ENCODE data around the gene NEURL1.
"Not testable (repeated sequence)": the region's sequence is repeated elsewhere in the genome, so short reads cannot be mapped to it uniquely, and the experiment has no call there.

NEURL1 gene

GRCh38 chr10:103465411-103466179 lies 27.9 kb upstream of the NEURL1 start:
- no peak for DNase-seq (ENCODE audit: low read depth in 2 of 2)

DNA sequence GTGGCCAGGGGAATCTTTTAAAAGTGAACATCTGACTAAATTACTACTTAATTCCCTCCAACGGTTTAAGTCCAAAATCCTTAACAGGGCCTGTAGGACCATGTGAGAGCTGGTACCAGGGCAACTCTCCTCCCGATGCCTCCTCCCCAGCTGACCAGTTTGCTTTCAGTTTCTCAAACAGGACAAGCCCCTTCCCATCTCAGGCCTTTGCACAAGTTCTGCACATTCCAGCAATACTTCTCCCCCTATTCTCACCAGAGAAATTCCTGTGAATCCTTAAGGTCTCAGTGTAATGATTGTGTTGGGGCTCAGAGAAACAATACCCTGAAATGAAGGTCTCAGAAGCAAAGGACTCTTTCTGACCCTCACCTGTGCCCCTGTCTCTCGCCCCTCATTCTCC lies 26.8 kb upstream of the NEURL1 start:
- DNase-seq (ENCODE audit: low read depth in 2 of 2): no peak

GRCh38 chr10:103467406-103467805 lies 26.1 kb upstream of the NEURL1 start:
- DNase-seq (ENCODE audit: low read depth in 2 of 2): no peak

DNA sequence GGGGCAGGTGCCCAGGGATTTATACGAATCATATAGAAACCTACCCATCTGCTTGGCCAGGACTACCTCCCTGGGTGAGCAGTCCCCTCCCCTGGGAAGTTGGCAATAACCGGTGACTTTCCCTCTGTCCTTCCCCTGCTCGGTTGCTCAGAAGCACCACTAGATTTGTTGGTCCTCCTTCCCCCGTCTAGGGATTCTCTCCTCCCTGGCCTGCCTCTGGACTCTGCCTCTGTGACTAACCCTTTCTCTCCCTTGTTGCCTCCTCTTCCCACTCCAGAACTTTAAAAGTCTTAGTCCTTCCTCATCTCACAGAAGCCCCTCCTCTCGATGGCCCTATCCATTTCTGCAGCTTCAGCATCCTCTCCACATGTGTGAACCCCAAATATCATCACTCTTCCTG lies 24.3 kb upstream of the NEURL1 start:
- DNase-seq (ENCODE audit: low read depth in 2 of 2): no peak

- DNase-seq (ENCODE audit: low read depth in 2 of 2): peak; percentile 51 to 65
These were observed 22.5 kb upstream of the NEURL1 start for GRCh38 chr10:103470761-103471653.

DNA sequence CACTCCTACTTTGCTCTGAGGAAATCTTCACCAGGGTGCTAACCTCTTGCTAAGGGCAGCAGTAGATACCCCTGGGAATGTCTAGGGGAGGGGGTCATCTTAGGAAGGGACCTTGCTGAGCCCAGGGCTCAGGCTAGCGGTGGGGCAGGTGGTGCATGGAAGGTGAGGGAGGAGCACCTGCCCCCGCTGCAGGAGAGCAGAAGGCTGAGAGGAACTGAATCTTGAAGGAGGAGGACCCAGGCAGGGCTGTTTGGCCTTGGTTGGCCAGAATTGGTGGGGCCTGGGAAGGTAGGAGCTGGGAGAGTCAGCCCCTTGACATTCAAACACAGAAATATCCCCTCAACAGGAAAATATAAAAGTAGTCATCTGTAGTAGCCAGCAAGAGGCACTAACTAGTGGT lies 21.5 kb upstream of the NEURL1 start:
- DNase-seq (ENCODE audit: low read depth in 2 of 2): no peak

DNA sequence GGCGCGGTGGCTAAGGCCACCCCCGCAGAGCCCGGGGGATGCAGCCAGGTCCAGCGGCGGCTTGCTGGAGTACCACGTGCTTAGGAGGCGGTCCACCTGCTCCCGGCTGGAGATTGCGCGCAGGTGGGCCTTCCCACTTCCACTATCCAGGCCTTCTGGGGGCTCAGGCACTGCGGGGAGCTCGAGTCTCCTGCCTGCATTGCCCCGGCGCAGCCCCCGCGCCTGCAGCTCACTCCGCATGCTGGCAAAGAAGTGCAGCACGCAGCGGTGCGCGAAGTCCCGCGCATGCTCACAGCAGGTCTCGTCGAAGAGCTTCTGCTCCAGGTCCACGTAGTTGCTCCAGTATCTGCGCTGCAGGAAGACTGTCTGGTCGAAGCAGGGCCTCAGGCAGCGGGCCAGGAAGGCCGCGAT lies 20.2 kb upstream of the NEURL1 start:
- DNase-seq (ENCODE audit: low read depth in 2 of 2): no peak

DNA sequence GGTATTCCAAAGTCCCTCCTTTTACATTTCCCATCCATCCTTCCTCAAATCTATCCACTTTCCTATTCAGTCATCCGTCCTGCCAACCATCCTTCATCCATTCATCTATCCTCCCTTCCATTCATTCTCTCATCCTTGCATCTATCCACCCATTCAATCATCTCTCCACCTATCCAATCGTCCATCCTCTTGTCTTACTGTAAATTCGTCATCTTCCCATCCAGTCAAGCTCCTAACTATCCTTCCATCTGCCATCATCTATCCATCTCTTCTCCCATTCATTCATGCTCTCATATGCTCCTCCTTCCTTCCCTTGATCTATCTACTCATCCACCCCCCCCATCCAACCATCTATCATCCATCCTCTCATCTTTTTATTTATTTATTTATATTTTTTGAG lies 19.4 kb upstream of the NEURL1 start:
- no peak for DNase-seq (ENCODE audit: low read depth in 2 of 2)

DNA sequence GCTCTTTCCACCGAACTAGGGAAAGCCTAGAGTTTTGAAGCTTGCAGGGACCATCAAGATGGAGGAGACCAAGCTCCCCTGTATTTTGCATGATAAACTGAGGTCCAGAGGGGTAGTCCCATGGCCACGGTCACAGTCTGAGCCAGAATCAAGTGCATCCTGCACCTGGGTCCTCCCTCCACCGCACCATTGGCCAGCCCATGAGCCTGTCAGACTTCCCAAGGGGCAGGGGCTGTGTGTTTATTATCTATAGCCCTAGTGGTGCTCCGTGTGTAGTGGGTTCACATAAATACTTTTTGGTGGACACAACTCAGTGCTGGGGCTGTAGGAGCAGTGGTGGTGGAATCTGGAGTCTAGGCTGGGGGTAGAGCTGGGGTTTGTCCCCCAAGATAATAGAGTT lies 18.1 kb upstream of the NEURL1 start:
- DNase-seq (ENCODE audit: low read depth in 2 of 2): no peak

GRCh38 chr10:103476046-103476768 lies 17.3 kb upstream of the NEURL1 start:
- DNase-seq (ENCODE audit: low read depth in 2 of 2): no peak

DNA sequence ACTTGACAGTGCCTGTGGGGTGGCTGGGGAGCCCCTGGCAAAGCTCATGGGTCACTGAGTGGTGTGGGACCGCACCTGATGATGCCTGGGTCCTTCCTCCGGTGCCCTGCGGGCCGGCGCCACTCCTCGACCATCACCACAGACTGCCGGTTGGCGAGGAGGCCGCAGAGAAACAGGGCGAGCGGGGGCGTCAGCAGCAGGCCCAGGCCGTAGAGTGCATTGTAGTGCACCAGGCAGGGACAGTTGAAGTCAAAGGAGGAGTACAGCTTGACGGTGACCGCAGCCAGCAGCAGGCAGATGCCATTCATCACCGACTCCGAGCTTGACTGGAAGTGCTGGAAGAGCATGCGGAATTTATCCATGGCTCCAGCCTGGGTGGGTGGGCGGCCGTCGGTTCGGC lies 14.8 kb upstream of the NEURL1 start:
- no peak for DNase-seq (ENCODE audit: low read depth in 2 of 2)

- no peak for DNase-seq (ENCODE audit: low read depth in 2 of 2)
These were observed 14.4 kb upstream of the NEURL1 start, which contains the start of gene CALHM3 for GRCh38 chr10:103479135-103479534. Gene CALHM3 (minus strand): TSS chr10:103479240. CDS start chr10:103479032, 208 bp downstream.

GRCh38 chr10:103480521-103480920 lies 13.0 kb upstream of the NEURL1 start:
- DNase-seq (ENCODE audit: low read depth in 2 of 2): no peak

DNA sequence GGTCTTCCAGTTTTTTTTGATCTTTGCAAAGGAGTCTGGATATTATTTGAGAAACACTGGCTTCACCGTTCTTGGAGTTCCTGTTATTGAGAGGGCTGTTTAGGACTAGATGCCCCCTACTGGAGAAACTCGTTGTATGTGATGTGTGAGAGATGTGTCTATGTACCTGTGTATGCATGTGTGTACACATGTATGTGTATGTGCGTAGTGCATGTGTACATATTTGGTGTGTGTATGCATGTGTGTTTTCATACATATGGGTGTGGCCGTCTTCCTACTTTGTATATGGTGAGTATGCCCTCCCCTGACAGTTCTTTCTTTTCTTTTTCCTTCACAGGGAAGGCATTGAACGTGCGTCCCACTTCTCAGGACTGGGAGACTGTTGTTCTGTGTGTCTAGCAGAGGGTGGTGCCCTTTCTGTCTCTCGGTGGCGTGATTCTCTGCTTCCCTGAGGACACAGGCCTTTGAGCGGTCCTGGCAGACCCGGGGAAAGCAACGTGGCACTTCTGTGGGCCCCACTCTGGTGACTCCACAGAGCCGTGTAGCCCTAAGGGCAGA lies 11.5 kb upstream of the NEURL1 start:
- no peak for DNase-seq (ENCODE audit: low read depth in 2 of 2)

DNA sequence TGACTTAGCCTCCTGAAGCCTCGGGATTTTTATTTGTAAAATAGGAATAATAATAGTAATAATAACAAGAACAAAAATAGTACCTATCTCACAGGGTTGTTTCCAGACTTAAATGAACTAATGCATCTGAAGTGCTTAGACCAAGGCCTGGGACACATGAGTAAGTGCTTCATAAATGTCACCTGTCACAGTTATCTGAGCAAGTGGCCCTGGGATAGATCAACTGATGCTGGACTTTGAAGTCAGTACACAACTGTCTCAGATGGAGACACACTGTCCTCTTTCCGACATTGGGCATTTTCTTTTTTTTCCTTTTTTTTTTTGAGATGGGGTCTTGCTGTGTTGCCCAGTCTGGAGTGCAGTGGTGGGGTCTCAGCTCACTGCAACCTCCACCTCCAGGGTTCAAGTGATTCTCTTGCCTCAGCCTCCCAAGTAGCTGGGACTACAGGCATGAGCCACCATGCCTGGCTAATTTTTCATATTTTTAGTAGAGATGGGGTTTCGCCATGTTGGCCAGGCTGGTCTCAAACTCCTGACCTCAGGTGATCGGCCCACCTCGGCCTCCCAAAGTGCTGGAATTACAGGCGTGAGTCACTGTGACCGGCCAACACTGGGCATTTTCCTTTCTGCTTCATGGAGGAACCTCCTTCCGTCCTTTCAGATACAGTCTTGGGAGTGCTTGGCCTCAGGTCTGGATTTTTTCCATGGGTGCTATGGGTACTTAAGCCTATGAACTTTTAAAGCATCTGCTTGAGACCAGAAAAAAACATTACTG lies 6.7 kb upstream of the NEURL1 start:
- not testable (repeated sequence) for DNase-seq (ENCODE audit: low read depth in 2 of 2)

GRCh38 chr10:103487410-103487708 lies 6.1 kb upstream of the NEURL1 start:
- no peak for DNase-seq (ENCODE audit: low read depth in 2 of 2)

- no peak for DNase-seq (ENCODE audit: low read depth in 2 of 2)
These were observed 2.6 kb upstream of the NEURL1 start for GRCh38 chr10:103490986-103491314.

GRCh38 chr10:103491729-103492364 lies 1.7 kb upstream of the NEURL1 start:
- no peak for DNase-seq (ENCODE audit: low read depth in 2 of 2)

- no peak for DNase-seq (ENCODE audit: low read depth in 2 of 2)
These were observed 747 bp upstream of the NEURL1 start for GRCh38 chr10:103492655-103493261.

Measured in stimulated activated CD8-positive, alpha-beta memory T cell treated with anti-CD3 and anti-CD28 coated beads, Interleukin-7, amount 100 ng/mL, for 4 hours (primary cell).